Ectodermal cell (in vitro differentiated cells): ENCODE results near the gene MYCBP.

Experiments
- H3K27ac ChIP-seq: 2 replicates; pipeline ENCODE4 v1.7.0; 2013; ENCODE audit warnings: mild to moderate bottlenecking, low read depth, low read length; ENCODE audit not compliant: insufficient read depth, poor library complexity, severe bottlenecking
- H3K27me3 ChIP-seq: 2 replicates; pipeline ENCODE4 v1.7.0; 2013; ENCODE audit warnings: mild to moderate bottlenecking, low read length; ENCODE audit not compliant: insufficient read depth, control insufficient read depth, poor library complexity, severe bottlenecking
- H3K36me3 ChIP-seq: one replicate; pipeline ENCODE4 v1.7.0; 2013; ENCODE audit warnings: low read length; ENCODE audit not compliant: control insufficient read depth, insufficient read depth
- H3K4me1 ChIP-seq: one replicate; pipeline ENCODE4 v1.7.0; 2013; ENCODE audit warnings: low read length; ENCODE audit not compliant: control insufficient read depth, insufficient read depth
- H3K4me3 ChIP-seq: 2 replicates; pipeline ENCODE4 v1.7.0; 2013; ENCODE audit warnings: low read depth, low read length, control low read depth; ENCODE audit not compliant: insufficient read depth
- H3K9me3 ChIP-seq: 2 replicates; pipeline ENCODE4 v1.7.0; 2013; ENCODE audit warnings: mild to moderate bottlenecking, low read length, moderate library complexity; ENCODE audit not compliant: control insufficient read depth
- WGBS, 2 experiments: methylation state at CpG; one replicate each; pipeline ENCODE4 v1.1.7; 2013; ENCODE audit warnings: missing lambda C conversion rate in 2 of 2; 5-methylcytosine and 5-hydroxymethylcytosine counted together

MYCBP gene

GRCh38 chr1:38814444-38814983 lies 58.6 kb downstream of the MYCBP start:
- Histone ChIP-seq H3K4me1 (no peaks in the 10 kb centered on the region), H3K4me3 (no peak overlapping the region), H3K36me3 (no peaks in the 10 kb centered on the region), H3K27me3 (peaks cover 37% of the 10 kb centered on the region), H3K27ac (no peak overlapping the region), H3K9me3 (no peaks in the 10 kb centered on the region)
- 81 to 85% methylated on average over 6 of the region's 7 CpGs for WGBS, 2 experiments

GRCh38 chr1:38812981-38813380 lies 60.2 kb downstream of the MYCBP start:
- no peaks in the 10 kb centered on the region for H3K4me1 ChIP-seq
- 90 to 96% methylated on average over 5 of the region's 5 CpGs for WGBS, 2 experiments
- no peaks in the 10 kb centered on the region for H3K9me3 ChIP-seq
- peaks cover 27% of the 10 kb centered on the region for H3K27me3 ChIP-seq
- no peak overlapping the region for H3K27ac ChIP-seq
- H3K4me3 ChIP-seq, result no peak overlapping the region
- H3K36me3 ChIP-seq, result no peaks in the 10 kb centered on the region
